Measurements from ENCODE around the gene ARNT2. TPM values are rescaled to one million over a fixed set of nuclear protein-coding genes. Genes with fewer than 3 reads are reported as not detected.
A peak's percentile ranks its signal among the peaks of the same experiment; 100 is the strongest.

The ARNT2 gene
- total RNA-seq, 1 donor: 20.7 TPM

GRCh38 chr15:80597076-80597475, 192.9 kb downstream of the ARNT2 start:
- no peak for TF ChIP-seq CTCF (IDR thresholded peaks at IDR 0.05; ENCODE audit: insufficient read depth, low read depth, low read length)
- DNase-seq (ENCODE audit: low read depth): no peak

GRCh38 chr15:80599359-80599758, 195.2 kb downstream of the ARNT2 start:
- H3K4me3 ChIP-seq (ENCODE audit: low read depth, low read length): no peak overlapping the region
- TF ChIP-seq CTCF (IDR thresholded peaks at IDR 0.05; ENCODE audit: insufficient read depth, low read depth, low read length): no peak
- peak; percentile 76 for DNase-seq (ENCODE audit: low read depth)

More at GRCh38 chr15:80597076-80597475, 192.9 kb downstream of the ARNT2 start:
- H3K4me3 ChIP-seq (ENCODE audit: low read depth, low read length): no peak overlapping the region

GRCh38 chr15:80600626-80601025, 196.4 kb downstream of the ARNT2 start:
- no peak for TF ChIP-seq CTCF (IDR thresholded peaks at IDR 0.05; ENCODE audit: insufficient read depth, low read depth, low read length)
- no peak overlapping the region for H3K4me3 ChIP-seq (ENCODE audit: low read depth, low read length)
- DNase-seq (ENCODE audit: low read depth): no peak

GRCh38 chr15:80601256-80601655, 197.1 kb downstream of the ARNT2 start:
- no peak for TF ChIP-seq CTCF (IDR thresholded peaks at IDR 0.05; ENCODE audit: insufficient read depth, low read depth, low read length)
- no peak overlapping the region for H3K4me3 ChIP-seq (ENCODE audit: low read depth, low read length)
- no peak for DNase-seq (ENCODE audit: low read depth)

- H3K4me3 ChIP-seq (ENCODE audit: low read depth, low read length): no peak overlapping the region
- DNase-seq (ENCODE audit: low read depth): no peak
- no peak for TF ChIP-seq CTCF (IDR thresholded peaks at IDR 0.05; ENCODE audit: insufficient read depth, low read depth, low read length)
Observed at GRCh38 chr15:80604583-80605575, 200.7 kb downstream of the ARNT2 start.

- no peak overlapping the region for H3K4me3 ChIP-seq (ENCODE audit: low read depth, low read length)
- DNase-seq (ENCODE audit: low read depth): no peak
- TF ChIP-seq CTCF (IDR thresholded peaks at IDR 0.05; ENCODE audit: insufficient read depth, low read depth, low read length): no peak
Observed at GRCh38 chr15:80605591-80606150, 201.5 kb downstream of the ARNT2 start.
